HG02973 (cell line): ENCODE data around the gene CBFA2T3.

Experiments used
- ATAC-seq: cut with Tn5 transposase; IDR thresholded peaks from one replicate; pipeline ENCODE4 v1.9.1; 2021; ENCODE audit warnings: moderate library complexity; ENCODE audit not compliant: unreplicated experiment

Gene CBFA2T3

DNA sequence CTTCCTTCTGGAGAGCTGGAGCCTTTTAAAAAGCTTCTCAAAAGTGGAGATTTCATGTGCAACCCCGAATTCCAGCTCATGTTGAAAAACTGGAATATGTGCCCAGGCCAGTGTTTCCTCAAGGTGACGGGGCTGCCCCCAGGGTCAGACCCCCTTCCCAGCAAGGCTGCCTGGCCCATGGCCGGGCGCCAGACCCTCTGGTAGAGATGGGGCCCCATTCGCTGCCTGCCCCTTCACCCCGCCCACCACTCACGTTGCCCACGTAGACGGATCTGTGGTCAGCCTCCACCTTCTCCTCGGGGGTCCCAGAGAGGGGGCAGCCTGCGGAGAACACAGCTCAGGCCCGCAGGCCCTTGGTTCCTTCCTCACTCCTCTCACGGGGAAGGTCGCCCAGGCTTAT is 111.7 kb downstream of the CBFA2T3 start:
- no peak for ATAC-seq

DNA sequence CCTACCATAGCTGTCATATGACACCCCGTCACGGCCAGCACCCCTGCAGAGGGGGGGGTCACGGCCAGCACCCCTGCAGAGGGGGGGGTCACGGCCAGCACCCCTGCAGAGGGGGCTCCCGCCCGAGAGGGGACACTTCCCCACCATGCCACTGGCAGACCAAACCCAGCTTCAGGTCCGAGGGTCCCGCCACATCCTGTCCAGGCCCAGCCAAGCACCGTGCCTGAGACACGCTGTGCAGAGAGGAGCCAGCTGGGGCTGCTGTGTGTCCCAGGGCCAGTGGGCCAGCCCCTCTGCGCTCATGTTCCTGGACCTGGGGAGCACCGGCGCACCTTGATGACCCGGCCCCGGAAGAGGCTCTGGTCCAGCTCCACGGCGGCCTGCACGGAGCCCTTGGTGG is 112.5 kb downstream of the CBFA2T3 start:
- no peak for ATAC-seq

DNA sequence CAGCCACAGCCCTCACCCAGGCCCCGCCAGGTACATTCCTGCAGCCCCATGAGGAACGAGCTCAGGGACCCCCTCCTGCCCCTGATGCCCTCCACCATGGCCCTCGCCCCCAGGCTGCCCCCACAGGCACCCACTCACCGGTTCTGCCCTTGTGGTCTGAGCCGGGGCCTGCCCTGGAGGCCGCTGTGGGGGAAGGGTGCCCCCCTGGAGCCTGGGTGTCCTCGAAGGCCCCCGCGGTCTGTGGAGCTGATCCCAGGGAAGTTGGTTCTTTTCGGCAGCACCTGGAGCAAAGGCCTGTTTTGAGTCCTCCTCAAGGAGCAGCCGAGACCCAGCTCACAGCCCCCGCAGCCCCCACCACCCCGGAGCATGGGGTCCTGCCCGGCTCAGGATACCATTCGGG is 112.9 kb downstream of the CBFA2T3 start:
- no peak for ATAC-seq

DNA sequence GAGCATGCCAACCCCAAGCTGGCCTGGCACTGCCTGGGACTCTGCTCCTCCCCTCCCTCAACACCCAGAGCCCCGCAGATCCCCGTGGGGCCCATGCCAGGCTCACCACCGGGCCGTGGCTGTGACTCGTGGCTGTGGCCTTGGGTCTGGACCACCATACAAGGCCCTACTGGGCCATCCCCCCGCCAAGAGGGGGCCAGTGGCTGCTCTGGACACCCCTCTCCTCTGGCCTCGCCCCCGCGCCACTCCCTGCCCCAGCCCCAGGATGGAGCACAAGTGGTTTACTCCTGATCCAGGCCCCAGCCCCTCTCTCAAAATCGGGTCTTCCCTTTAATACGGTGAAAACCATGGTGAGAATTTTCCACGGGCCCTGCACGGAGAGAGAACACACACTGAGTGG is 113.6 kb downstream of the CBFA2T3 start:
- ATAC-seq = no peak

DNA sequence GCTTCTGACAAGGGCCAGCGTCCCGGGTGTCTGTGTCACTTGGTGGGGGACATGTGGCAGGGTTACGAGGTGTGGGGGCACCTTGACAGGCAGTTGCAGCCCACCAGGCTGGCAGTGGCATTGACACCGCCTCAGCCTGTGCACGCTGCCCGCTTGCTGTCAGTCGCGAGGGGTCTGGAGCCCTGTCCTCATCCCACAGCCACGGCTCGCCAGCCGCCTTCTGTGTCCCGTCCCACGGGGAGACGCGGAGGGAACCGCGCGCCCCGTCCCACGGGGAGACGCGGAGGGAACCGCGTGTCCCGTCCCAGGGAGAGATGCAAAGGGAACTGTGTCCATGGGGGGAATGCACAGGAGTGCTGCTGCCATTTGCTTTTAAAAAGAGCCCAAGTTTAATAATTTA is 114.0 kb downstream of the CBFA2T3 start:
- no peak for ATAC-seq

DNA sequence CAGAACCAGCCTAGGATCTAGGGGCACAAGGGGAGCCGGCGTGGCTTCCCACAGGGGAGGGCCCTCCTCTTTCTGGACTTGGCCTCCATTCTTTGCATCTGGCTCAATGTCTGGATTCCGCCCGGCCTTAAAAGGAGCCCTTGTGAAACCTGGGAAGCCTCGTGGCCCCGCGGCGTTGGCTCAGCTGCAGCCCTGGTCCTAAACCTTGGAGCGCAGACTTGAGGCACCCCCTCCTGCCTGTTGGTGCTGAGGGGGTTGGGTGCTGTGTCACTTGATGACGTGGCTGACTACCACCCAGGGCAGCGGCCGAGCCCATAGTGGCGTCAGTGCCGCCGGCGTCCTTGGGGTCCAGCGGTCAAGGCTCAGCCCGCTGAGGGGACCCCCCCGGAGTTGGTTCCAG is 115.6 kb downstream of the CBFA2T3 start:
- ATAC-seq = no peak

DNA sequence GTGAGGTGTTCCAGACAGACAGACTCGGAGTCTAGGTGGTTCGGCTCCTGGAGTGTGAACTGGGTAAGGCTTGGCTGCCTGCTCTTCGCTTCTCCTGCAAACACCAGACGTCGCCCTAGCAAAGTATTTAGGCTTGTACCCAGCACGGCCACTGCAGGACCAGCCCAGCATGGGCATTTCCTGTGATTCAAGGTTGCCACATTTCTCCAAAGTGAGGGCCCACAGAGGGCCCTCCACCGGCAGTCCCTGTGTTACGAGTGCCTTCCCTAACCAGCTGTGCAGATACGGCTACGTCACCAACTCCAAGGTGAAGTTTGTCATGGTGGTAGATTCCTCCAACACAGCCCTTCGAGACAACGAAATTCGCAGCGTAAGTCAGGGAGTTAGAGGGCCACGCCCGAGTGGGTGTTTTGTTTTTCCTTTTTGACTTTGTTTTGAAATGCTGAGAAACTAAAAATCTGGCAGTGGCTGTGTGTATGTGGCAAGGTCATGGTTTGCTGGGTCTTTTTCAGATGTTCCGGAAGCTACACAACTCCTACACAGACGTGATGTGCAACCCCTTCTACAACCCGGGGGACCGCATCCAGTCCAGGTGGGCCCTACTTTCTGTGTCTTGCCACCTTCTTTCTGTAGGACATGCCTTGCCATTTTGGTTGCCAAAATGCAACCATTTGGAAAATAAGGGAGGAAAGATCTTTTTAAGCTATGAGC is 117.5 kb downstream of the CBFA2T3 start:
- no peak for ATAC-seq

DNA sequence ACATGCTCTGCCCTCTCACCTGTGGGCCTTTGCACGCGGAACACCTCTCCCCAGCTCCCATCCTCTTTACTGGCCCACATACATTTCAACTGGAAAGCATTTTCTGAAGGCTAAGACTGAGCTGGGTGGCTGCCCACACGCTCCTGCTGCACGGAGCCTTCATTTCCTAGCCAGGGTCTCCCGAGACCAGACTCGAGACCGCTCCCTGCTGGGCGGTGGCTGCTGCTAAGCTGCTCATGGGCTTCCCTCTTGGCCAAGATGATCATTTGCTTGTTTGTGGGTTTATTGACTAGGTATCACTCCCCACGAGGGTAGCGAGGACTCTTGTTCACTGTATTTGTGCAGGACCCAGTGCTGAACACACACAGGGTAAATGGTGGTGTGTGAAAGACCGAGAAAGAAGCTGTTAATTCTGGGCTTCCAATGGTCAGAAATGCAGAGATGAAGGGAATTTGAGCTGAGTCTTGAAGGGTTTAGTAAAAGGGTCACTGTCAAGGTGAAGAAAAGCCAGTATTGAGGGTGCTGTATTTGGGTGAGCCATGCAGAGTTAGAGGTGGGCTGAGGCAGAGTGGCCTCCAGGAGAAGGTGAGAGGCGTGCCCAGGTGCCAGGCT is 119.2 kb downstream of the CBFA2T3 start:
- peak; percentile 38 for ATAC-seq

DNA sequence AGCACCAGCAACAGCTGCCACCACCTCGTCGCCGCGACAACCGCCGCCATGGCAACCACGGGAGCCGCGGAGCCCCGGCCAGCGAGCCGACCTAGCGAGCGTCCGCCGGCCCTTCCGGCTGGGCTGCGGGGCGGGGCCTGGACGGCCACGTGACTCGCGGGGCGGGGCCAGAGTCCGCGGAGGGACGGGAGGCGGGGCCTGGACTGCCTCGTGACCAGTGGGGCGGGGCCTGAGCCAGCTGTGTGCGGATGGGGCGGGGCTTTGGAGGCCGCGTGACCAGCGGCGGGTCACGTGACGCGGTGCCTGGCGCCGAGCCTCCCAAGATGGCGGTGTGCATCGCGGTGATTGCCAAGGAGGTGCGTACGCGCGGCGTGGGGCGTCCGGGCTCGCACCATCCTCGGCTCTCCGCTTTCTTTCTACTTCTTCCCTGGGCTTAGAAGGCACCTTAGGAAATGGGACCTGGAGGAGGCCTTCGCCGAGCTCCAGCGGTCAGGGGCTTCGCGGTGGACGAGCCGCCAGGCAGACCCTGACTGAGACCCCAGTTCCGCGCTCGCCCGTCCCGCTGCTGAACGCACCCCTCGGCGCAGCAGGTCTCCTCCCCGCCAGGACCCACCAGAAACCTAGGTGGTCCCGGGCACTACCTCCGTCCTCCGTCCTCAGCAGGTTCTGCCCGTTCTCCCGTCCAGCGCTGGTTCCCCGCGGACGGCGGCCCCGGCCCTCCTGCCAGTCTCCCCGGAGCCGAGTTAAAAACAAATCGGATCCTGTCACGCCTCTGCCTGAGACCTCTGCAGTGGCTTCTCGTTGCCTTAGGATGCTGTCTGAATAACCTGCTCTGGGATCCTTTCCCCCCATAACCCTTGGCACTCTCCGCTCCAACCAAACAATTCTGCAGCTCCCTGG is 119.9 kb downstream of the CBFA2T3 start, which contains the start of the genes GALNS and TRAPPC2L:
Gene GALNS (minus strand): TSS at position 120 of the 900 bp plus-strand sequence. CDS start 70 bp downstream, at position 50.
Gene TRAPPC2L (plus strand): TSS at position 300 of the 900 bp plus-strand sequence. CDS start 24 bp downstream, at position 324.
- peak; percentile 65 for ATAC-seq

DNA sequence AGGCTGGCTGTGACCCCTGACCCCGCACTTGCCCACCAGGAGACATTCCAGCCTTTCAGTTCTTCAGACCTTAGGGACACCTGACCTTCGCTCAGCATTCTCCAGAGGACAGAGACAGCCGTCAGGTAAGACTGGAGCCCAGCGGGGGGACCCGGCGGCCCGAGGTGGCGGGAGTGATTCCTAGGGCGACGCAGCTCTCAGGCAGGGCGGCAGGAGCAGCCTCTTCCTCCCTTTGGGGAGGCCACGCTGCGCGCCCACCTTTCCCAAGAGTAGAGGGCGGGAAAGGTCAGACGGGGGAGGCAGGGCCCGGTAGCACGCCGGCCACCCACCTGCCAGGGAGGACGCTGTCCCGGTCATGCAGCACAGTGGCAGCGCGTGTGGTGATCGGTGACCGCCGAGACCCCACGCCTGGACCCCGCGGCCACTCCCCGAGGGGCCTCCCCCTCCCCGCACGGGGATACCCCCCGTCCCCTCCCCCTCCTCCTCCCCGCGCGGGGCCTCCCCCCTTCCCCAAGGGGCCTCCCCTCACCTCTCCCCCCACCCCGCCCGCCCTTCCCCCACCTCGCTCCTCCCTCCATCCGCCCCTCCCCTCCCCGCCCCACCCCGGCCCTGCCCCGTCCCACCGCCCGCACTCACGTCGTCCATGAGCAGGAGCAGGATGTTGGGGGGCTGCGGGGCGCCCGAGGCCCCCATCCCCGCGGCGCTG is 120.7 kb downstream of the CBFA2T3 start:
- ATAC-seq = no peak

DNA sequence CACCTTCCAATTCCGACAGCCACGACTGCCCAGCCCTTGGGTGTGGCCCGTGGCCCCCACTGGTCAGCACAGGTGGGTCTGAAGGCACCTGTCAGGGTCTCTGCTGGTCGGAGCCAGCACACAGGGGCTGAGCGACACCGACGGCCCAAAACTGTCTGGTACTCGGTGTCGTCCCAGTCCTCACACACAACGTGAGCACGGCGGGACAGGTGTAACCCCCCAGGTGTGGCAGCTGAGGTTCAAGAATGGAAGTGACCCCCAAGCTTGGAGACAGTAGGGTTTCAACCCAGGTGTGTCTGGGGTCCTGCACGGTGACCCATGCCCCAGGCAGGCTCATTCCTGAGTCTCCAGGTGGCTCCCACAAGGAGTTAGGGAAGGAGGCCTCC is 121.3 kb downstream of the CBFA2T3 start:
- ATAC-seq = no peak

DNA sequence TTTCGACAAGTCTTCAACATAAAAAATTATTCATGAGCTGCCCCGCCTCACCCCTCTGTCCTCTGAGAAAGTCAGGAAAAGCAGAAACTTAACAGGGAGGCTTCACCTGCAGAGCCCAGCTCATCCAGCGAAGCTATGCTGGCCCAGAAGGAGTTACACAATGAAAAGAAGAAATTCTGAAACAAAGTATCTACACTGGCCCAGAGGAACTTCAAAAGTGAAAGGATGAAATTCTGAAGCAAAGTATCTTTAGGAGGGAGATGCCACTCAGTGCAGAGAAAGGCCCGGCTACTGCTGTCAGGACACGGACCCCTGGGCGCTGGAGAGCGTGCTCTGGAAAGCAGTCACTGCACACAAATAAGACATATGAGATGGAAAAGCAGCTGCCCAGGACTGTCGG is 121.8 kb downstream of the CBFA2T3 start:
- no peak for ATAC-seq

DNA sequence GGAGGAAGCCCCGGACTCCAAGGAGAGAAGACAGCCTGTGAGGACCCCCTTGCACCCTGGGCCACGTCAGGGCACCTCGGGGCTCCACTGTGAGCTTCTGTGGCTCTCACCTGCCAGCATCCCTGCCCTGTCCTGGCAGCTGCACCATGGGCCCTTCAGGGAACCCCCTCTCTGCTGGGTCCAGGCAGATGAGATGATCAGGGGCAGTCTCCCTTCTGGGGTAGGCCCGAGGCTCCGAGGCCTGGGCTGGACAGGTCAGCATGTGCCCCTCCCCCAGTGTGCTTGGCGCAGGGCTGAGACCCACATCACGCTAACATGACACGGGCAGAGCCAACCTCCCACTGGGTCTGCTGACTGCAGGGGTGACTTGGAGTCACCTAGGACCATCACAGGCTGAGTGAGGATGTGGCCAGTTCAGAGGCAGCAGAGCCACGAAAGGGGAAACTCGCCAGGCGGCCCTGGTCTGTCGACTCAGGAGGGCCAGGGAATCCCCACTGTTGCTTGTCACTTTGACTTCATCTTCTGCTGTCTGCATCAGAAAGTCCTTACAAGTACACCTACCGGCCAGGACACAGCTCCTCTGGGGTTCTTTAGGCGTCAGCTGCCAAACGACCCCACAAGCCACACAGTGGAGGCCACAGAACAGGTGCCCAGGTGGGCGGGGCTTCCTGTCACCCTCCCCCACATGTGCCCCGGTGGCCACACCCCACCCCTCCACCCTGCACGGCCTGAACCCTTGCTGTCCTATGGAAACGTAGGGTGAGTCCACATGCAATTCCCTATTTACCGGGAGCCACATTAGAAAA is 122.5 kb downstream of the CBFA2T3 start:
- ATAC-seq = no peak

DNA sequence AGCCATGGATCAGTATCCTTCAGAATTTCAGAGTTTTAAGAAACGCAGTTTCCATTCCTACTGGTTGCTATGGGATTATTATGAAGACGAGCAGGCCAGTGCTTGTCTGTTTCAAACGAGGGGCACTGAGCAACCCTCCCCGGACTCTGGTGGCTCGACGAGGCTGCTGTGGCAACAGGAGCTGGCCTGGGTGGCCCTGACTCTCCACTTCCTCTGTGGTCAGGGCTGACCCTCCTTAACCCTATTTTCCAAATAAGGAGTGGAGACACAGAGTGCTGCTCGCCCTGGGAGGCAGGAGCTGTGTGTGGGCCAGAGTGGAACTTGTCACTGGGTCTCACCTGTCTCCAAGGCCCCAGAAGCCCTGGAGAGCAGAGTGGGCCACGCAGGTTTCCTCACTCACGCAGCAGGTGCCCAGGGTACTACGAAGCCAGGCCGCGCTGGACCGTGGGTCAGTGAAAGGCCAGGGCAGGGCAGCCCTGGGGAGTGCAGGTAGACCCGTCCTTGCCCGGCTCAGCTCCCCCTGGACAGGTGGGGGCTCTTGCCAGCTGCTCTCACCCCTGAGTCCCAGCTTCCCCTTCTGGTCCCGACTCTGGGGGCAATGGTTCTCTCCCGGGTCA is 123.6 kb downstream of the CBFA2T3 start:
- no peak for ATAC-seq

DNA sequence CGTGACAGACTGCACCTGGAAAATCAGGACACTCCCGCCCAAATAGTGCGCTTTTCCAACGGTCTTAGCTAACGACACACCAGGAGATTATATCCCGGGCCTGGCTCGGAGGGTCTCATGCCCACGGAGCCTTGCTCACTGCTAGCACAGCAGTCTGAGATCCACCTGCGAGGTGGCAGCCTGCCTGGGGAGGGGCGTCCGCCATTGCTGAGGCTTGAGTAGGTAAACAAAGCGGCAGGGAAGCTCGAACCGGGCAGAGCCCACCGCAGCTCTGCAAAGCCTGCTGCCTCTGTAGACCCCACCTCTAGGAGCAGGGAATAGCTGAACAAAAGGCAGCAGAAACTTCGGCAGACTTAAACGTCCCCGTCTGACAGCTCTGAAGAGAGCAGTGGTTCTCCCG is 125.4 kb downstream of the CBFA2T3 start:
- no peak for ATAC-seq

DNA sequence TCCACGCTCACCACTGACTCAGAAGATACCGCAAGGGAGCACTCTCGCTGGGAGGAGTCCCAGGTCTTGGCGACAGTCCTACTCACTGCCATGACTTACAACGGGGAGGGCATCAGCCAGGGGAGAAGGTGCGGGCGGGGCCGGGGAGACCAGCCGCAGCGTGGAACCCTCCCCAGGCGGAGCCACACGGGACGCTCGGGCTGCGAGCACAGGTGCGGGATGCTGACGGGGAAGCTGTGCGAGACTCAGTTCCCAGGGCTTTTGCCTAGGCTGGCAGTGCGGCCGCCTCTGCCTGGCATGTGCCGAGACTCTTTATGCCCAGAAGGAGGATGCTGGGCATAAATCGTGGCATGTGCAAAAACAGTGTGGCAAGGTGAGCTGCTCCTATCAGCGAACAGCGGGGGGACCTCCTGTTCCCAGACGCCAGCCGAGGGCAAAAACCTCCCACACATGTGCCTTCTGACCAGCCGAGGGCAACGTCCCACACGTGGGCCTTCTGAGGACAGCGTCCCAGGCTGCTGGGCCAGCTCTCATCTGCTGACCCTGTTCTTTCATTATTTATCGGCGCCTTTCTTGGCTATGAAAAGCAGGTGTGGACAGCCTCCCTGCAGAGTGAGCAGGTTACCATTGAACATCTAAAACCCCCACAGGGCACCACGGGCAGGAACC is 126.3 kb downstream of the CBFA2T3 start:
- ATAC-seq = no peak

DNA sequence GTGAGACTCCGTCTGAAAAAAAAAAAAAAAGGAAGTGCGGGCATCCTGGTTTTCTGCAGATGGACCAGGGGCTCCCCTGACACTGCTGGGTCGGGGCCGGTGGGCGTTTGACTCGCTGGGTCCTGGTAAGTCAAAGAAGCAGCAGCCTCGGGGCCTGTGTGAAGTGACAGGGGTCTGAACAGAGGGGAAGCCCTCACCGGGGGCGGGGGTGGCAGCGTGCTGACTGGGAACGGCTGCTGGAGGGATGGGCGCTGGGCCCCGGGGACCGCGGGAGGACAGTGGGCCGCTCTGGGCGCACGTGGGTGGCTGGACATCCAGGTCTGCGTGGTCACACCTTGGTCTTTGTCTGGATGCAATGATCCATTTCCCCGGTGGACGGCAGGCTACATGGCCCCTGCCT is 128.4 kb downstream of the CBFA2T3 start:
- ATAC-seq = no peak

DNA sequence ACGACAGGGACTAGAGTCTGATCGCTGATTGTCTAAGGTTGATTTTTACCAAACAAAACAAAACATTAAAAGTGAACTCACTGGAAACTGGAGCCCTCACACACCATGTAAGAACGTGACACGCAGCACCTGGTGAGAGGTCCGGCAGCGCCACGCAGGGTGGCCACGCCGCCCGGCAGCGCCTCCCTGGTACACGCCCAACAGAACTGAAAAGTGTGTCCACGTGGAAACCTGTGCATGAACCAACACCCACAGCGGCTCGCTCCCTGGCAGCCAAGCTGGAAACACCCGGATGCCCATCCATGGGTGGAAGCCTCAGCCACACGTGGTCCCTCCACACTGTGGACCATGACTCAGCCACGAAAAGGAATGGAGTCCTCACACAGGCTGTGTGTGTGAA is 129.4 kb downstream of the CBFA2T3 start:
- no peak for ATAC-seq

DNA sequence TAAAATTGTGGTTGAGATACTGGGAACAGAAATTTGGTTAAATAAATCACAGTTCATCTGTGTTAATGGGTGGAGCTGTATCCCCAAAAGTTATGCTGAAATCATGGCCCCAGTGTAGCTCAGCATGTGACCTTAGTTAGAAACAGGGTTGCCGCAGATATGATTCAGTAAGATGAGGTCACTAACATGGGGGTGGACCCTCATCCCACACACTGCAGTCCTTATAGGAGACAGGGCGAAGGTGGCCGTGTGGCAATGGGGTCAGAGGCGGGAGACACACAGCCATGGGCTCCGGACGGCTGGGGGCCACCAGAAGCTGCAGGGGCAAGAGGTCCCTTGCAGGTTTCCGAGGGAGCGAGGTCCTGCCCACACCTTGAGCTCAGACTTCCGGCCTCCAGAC is 130.9 kb downstream of the CBFA2T3 start:
- ATAC-seq = no peak
